ENCODE measurements around the gene TAS2R20. TPM values are rescaled to one million over a fixed set of nuclear protein-coding genes. Genes with fewer than 3 reads are reported as not detected.

The TAS2R20 gene
- total RNA-seq, 1 donor from 2014 or later = 1.8 TPM

DNA sequence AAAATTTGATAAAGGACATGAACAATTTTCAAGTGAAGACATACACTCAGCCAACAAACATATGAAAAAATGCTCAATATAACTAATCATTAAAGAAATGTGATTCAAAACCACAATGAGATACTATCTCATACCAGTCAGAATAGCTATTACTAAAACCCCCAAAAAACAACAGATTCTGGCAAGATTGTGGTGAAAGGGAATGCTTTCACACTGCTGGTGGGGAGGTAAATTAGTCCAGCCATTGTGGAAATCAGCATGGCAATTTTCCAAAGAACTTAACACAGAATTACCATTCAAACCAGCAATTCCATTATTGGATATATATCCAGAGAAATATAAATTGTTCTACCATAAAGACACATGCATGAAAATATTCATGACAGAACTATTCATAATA, 40.4 kb downstream of the TAS2R20 start:
- no peak for TF ChIP-seq CTCF (IDR thresholded peaks at IDR 0.05; ENCODE audit: insufficient read depth, low read length, severe bottlenecking)
- no peaks in the 10 kb centered on the region for H3K36me3 ChIP-seq (ENCODE audit: control insufficient read depth, insufficient read depth, low read length)
- H3K4me3 ChIP-seq (ENCODE audit: low read depth, low read length) = no peak overlapping the region
- FAIRE-seq = no peak
- no peaks in the 10 kb centered on the region for H3K27me3 ChIP-seq (ENCODE audit: control insufficient read depth, insufficient read depth, low read length)
- no peak for DNase-seq (ENCODE audit: low read depth)

GRCh38 chr12:10956085-10956484, 42.0 kb downstream of the TAS2R20 start:
- Histone ChIP-seq H3K4me3 (ENCODE audit: low read depth, low read length) (no peak overlapping the region), H3K27me3 (ENCODE audit: control insufficient read depth, insufficient read depth, low read length) (no peaks in the 10 kb centered on the region), H3K36me3 (ENCODE audit: control insufficient read depth, insufficient read depth, low read length) (no peaks in the 10 kb centered on the region)
- FAIRE-seq (no peak), DNase-seq (ENCODE audit: low read depth) (no peak)
- TF ChIP-seq CTCF (IDR thresholded peaks at IDR 0.05; ENCODE audit: insufficient read depth, low read length, severe bottlenecking) = no peak

- TF ChIP-seq CTCF (IDR thresholded peaks at IDR 0.05; ENCODE audit: insufficient read depth, low read length, severe bottlenecking) = no peak
- no peak for DNase-seq (ENCODE audit: low read depth)
- Histone ChIP-seq H3K36me3 (ENCODE audit: control insufficient read depth, insufficient read depth, low read length) (no peaks in the 10 kb centered on the region), H3K27me3 (ENCODE audit: control insufficient read depth, insufficient read depth, low read length) (no peaks in the 10 kb centered on the region), H3K4me3 (ENCODE audit: low read depth, low read length) (no peak overlapping the region)
- no peak for FAIRE-seq
These were observed 45.5 kb downstream of the TAS2R20 start for GRCh38 chr12:10952645-10953044.

Other genes starting within 250 kb of the TAS2R20 start
- gene TAS2R7, start 195.7 kb downstream of the TAS2R20 start, total RNA-seq = not detected in 2 replicates
- not detected in 2 replicates for gene TAS2R8, start 191.0 kb downstream of the TAS2R20 start, total RNA-seq
- not detected in 2 replicates for gene TAS2R9, start 188.1 kb downstream of the TAS2R20 start, total RNA-seq
- 0.26 TPM in 2 replicates for gene TAS2R10, start 171.9 kb downstream of the TAS2R20 start, total RNA-seq
- 0.53 TPM in 1 of 2 replicates, not detected in the other for gene PRR4, start 148.8 kb downstream of the TAS2R20 start, total RNA-seq
- 13.3 and 13.7 TPM in 2 replicates for gene PRH1, start 114.0 kb downstream of the TAS2R20 start, total RNA-seq
- 0.38 and 1.1 TPM in 2 replicates for gene TAS2R13, start 88.7 kb downstream of the TAS2R20 start, total RNA-seq
- gene PRH2, start 69.1 kb downstream of the TAS2R20 start, total RNA-seq = 0.38 TPM in 1 of 2 replicates, not detected in the other
- gene TAS2R14, start 59.0 kb downstream of the TAS2R20 start, total RNA-seq = 1.1 and 1.2 TPM in 2 replicates
- 1.0 and 2.1 TPM in 2 replicates for gene TAS2R50, start 11.4 kb downstream of the TAS2R20 start, total RNA-seq
- 2.4 and 3.9 TPM in 2 replicates for gene TAS2R19, start 24.3 kb upstream of the TAS2R20 start, total RNA-seq
- 1.3 and 2.0 TPM in 2 replicates for gene TAS2R31, start 33.1 kb upstream of the TAS2R20 start, total RNA-seq
- 0.90 and 2.1 TPM in 2 replicates for gene TAS2R46, start 64.0 kb upstream of the TAS2R20 start, total RNA-seq
- gene TAS2R43, start 94.0 kb upstream of the TAS2R20 start, total RNA-seq = 0.79 and 1.3 TPM in 2 replicates
- 3.1 and 4.5 TPM in 2 replicates for gene TAS2R30, start 136.3 kb upstream of the TAS2R20 start, total RNA-seq
- 3.2 and 3.5 TPM in 2 replicates for gene SMIM10L1, start 172.9 kb upstream of the TAS2R20 start, total RNA-seq
- not detected in 2 replicates for gene TAS2R42, start 188.6 kb upstream of the TAS2R20 start, total RNA-seq